Activated CD8-positive, alpha-beta memory T cell treated with anti-CD3 and anti-CD28 coated beads, Interleukin-2, amount 50 U/mL, for 48 hours (primary cell): Measurements from ENCODE around the gene LINGO1.

Source experiments
- DNase-seq: peaks from one replicate; pipeline ENCODE4 v3.0.0-alpha.2; 2020

LINGO1 gene

DNA sequence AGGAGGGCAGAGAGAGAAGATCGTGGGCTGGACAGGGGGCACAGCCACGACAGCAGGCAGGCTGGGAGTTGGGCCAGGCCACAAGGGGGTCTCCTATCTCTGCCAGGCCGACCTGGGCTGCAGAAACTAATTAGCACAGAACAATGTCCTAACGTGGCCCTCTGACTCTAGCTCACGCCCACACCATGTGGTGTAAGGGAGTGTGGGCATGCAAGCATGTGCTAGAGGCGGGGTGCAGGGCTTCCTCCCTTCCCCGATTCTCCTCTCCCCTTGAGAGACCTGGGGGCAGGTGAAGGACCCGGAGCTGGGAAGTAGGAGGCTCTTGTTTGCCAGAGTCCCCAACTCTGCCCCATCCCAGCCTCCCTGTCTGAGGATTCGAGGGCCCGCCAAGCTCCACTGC lies 65.5 kb downstream of the LINGO1 start:
- no peak for DNase-seq

- DNase-seq, result no peak
Measured at GRCh38 chr15:77566092-77566491, 66.6 kb downstream of the LINGO1 start.

- DNase-seq, result no peak
Measured at GRCh38 chr15:77565378-77565915, 67.3 kb downstream of the LINGO1 start.

DNA sequence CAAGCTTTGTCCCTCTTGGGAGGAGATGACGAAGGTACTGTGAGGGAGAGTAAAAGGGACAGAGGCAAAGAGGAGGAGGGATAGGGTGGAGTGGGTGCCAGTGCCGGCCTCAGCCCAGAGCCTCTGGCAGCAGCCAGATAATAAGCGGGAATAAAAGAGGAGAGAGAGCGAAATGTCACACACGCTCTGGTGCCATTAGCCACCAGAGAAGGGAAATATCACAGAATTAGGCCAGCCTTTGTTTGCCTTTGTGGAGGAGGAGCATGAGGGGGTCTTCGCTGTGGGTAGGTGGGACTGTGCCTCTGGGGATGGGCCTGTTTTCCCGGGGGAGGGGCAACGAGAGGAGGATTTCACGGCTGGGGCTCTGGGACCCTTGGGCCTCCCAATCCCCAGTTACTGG lies 67.8 kb downstream of the LINGO1 start:
- DNase-seq, result no peak

- DNase-seq, result no peak
Measured at GRCh38 chr15:77564341-77564740, 68.4 kb downstream of the LINGO1 start.

DNA sequence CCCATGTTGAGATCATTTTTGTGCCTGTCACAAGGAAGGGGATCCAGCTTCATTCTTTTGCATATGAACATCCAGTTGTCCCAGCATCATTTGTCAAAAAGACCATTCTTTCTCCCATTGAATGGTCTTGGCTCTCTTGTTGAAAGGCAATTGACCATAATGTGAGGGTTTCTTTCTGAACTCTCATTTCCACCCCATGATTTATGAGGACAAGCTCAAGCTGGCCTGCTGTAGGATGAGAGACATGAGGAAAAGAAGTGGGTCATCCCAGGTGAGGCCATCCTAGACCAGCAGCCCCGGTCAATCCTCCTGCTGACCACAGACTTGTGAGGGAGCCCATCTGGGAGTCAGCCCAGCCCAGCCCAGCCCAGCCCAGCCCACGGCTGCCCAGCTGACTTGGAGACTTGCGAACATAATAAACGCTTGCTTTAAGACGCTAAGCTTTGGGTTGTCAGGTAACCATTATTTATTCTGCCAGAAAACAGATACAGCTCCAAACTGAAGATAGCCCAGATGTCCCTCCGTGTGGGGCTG lies 69.0 kb downstream of the LINGO1 start:
- DNase-seq, result no peak
